K562 (cell line): Measurements from ENCODE around the gene SRMS. TPM values are rescaled to one million over a fixed set of nuclear protein-coding genes. Genes with fewer than 3 reads are reported as not detected.

ENCODE experiments used
- ATAC-seq: fragments of 200-7000 bp; cut with Tn5 transposase; 3 replicates; pipeline ENCODE4 v1.9.1; 2020; ENCODE audit warnings: moderate library complexity
- BruUV-seq: library from RNA; stranded (reverse); fragments of 400-500 nt; replicated peaks from 2 replicates; lab custom pipeline; 2021; lab: Mats Ljungman, UMichigan
- CTCF ChIA-PET: fragments of 300-600 bp; formaldehyde crosslinking; extraction: SDS; loops from one replicate; lab custom pipeline; 2021; ENCODE audit warnings: low intra/inter-chr PET ratio; lab: Yijun Ruan, JAX
- POLR2A ChIA-PET: fragments of 300-600, 350-650 bp; sonication (Branson Sonifier 250); formaldehyde crosslinking; extraction: SDS; loops from one replicate; lab custom pipeline; 2021; ENCODE audit warnings: antibody characterized with exemption, inconsistent platforms; lab: Yijun Ruan, JAX
- DNase-seq, 4 experiments: peaks; one replicate each; pipeline versions ENCODE4 v3.0.0 to v3.0.0-alpha.2; 2011 to 2018; ENCODE audit warnings: low spot score in 3 of 4, mixed read lengths in 3 of 4; ENCODE audit errors: extremely low read depth in 1 of 4
- FAIRE-seq: peaks from 2 replicates; lab custom pipeline; 2011; peaks lifted over from hg19 to GRCh38; lab: Jason Lieb, UNC
- H2AFZ ChIP-seq: 2 replicates; pipeline ENCODE4 v1.6.0; 2011; ENCODE audit warnings: low read depth, low read length, control low read depth, inconsistent platforms
- H3K27ac ChIP-seq: fragments of 200-600 bp; 3 replicates; pipeline ENCODE4 v1.8.0; 2011; ENCODE audit warnings: low read depth, mild to moderate bottlenecking, control low read depth, inconsistent platforms, low read length, moderate library complexity, mixed read lengths; ENCODE audit errors: extremely low read depth
- H3K27me3 ChIP-seq, 2 experiments: fragments of 300-600 bp in 1 of 2; 2 replicates in 1 of 2; 3 replicates in 1 of 2; pipeline versions ENCODE4 v1.6.0 to v1.8.0; 2011; ENCODE audit warnings: inconsistent platforms in 2 of 2, low read length in 2 of 2, mild to moderate bottlenecking in 1 of 2, mixed read lengths in 1 of 2, moderate library complexity in 1 of 2; ENCODE audit not compliant: control insufficient read depth in 2 of 2, insufficient read depth in 2 of 2
- H3K36me3 ChIP-seq: fragments of 300-600 bp; 3 replicates; pipeline ENCODE4 v1.8.0; 2011; ENCODE audit warnings: mild to moderate bottlenecking, low read length, inconsistent platforms; ENCODE audit not compliant: control insufficient read depth, insufficient read depth
- H3K4me1 ChIP-seq, 2 experiments: fragments of 200-600 bp in 1 of 2; replicated peaks in 1 of 2; 2 replicates in 1 of 2; 3 replicates in 1 of 2; pipeline versions ENCODE4 v1.5.1 to v1.8.0; 2011; ENCODE audit warnings: inconsistent platforms in 2 of 2, low read length in 2 of 2, mild to moderate bottlenecking in 1 of 2, mixed read lengths in 1 of 2, moderate library complexity in 1 of 2; ENCODE audit not compliant: control insufficient read depth in 2 of 2, insufficient read depth in 2 of 2
- H3K4me2 ChIP-seq: 2 replicates; pipeline ENCODE4 v1.6.1; 2011; ENCODE audit warnings: low read length, control low read depth, inconsistent platforms, mixed read lengths; ENCODE audit not compliant: insufficient read depth
- H3K4me3 ChIP-seq: fragments of 200-600 bp; sonication (generic), shearing (Covaris generic); 2 replicates; pipeline ENCODE4 v1.5.1; 2016; ENCODE audit warnings: control low read depth, inconsistent platforms
- H3K79me2 ChIP-seq: fragments of 200-600 bp; 3 replicates; pipeline ENCODE4 v1.8.0; 2011; ENCODE audit warnings: low read length, inconsistent platforms; ENCODE audit not compliant: control insufficient read depth, insufficient read depth
- H3K9ac ChIP-seq, 2 experiments: 2 replicates each; pipeline versions ENCODE4 v1.6.0 to v1.6.1; 2011; ENCODE audit warnings: low read depth in 2 of 2, low read length in 2 of 2, control low read depth in 1 of 2, inconsistent platforms in 1 of 2, mild to moderate bottlenecking in 1 of 2, mixed read lengths in 1 of 2; ENCODE audit not compliant: insufficient read depth in 1 of 2
- H3K9me1 ChIP-seq: one replicate; pipeline ENCODE4 v1.6.0; 2011; ENCODE audit warnings: inconsistent platforms, mild to moderate bottlenecking, low read length, moderate library complexity; ENCODE audit not compliant: control insufficient read depth, insufficient read depth
- H3K9me3 ChIP-seq: replicated peaks from 2 replicates; pipeline ENCODE4 v1.5.1; 2011; ENCODE audit warnings: low read depth, low read length, inconsistent platforms; ENCODE audit not compliant: control insufficient read depth, insufficient read depth
- H4K20me1 ChIP-seq: replicated peaks from 2 replicates; pipeline ENCODE4 v1.6.1; 2011; ENCODE audit warnings: low read length, inconsistent platforms, mixed read lengths; ENCODE audit not compliant: control insufficient read depth, insufficient read depth
- COPS2 ChIP-seq: fragments of 450-650 bp; conservative IDR thresholded peaks from 2 replicates; pipeline ENCODE4 v1.6.1; 2016; ENCODE audit warnings: mild to moderate bottlenecking, moderate library complexity
- E2F3 ChIP-seq: fragments of 250-450 bp; sonication (Bioruptor Pico); IDR thresholded peaks from 2 replicates; pipeline ENCODE4 v1.4.0; 2020; ENCODE audit warnings: mild to moderate bottlenecking
- ETS2 ChIP-seq: IDR thresholded peaks from 2 replicates; pipeline ENCODE4 v1.6.1; 2016; ENCODE audit warnings: borderline replicate concordance, missing genetic modification characterization, mild to moderate bottlenecking, moderate library complexity, missing compliant biosample characterization; ENCODE audit not compliant: poor library complexity, severe bottlenecking
- NFRKB ChIP-seq: fragments of 450-650 bp; IDR thresholded peaks from 2 replicates; pipeline ENCODE4 v1.6.1; 2016; ENCODE audit warnings: low read depth
- PYGO2 ChIP-seq: fragments of 450-650 bp; IDR thresholded peaks from 2 replicates; pipeline ENCODE4 v1.6.1; 2016; ENCODE audit warnings: mild to moderate bottlenecking, missing genetic modification characterization, moderate library complexity, missing compliant biosample characterization
- SLC30A9 ChIP-seq: fragments of 250-450 bp; sonication (Bioruptor Pico); IDR thresholded peaks from 2 replicates; pipeline ENCODE4 v1.8.0; 2022; ENCODE audit warnings: mild to moderate bottlenecking, moderate library complexity
- ZFP30 ChIP-seq: fragments of 250-450 bp; sonication (Bioruptor Pico); IDR thresholded peaks from 2 replicates; pipeline ENCODE4 v1.8.0; 2022; ENCODE audit warnings: moderate library complexity, mild to moderate bottlenecking, inconsistent platforms, borderline replicate concordance
- ZFP36 ChIP-seq: fragments of 150-350 bp; IDR thresholded peaks from 2 replicates; pipeline ENCODE4 v1.6.1; 2018; ENCODE audit warnings: low read length, low read depth; ENCODE audit not compliant: partially characterized antibody
- ZKSCAN8 ChIP-seq: fragments of 200-800 bp; sonication (Bioruptor generic); IDR thresholded peaks from 2 replicates; pipeline ENCODE4 v1.6.1; 2016; ENCODE audit warnings: missing genetic modification characterization, missing compliant biosample characterization
- ZNF696 ChIP-seq: fragments of 250-450 bp; sonication (Bioruptor Pico); conservative IDR thresholded peaks from 2 replicates; pipeline ENCODE4 v1.4.0; 2020; ENCODE audit warnings: mild to moderate bottlenecking, moderate library complexity
- WGBS: fragments of 100-300 bp; shearing (Covaris generic); methylation state at CpG from one replicate; pipeline ENCODE4 v1.1.6; 2016; ENCODE audit warnings: low coverage, mixed read lengths; ENCODE audit not compliant: insufficient coverage; ENCODE audit errors: missing lambda C conversion rate; 5-methylcytosine and 5-hydroxymethylcytosine counted together
- in situ Hi-C: fragments of 300-500 bp; cut with MboI; formaldehyde crosslinking; loops from 4 replicates; pipeline ENCODE4 v1.15.0; 2018; ENCODE audit warnings: inconsistent platforms, mixed read lengths
- intact Hi-C: fragments of 100-400 bp; cut with micrococcal nuclease; formaldehyde crosslinking; loops from 2 replicates; pipeline ENCODE4 v1.14.2; 2022
- polyA plus RNA-seq, 8 experiments: library from polyadenylated mRNA; depleted of rRNA in 4 of 8; stranded (reverse) in 5 of 8; unstranded in 3 of 8; fragments of >200 nt; fragmentation: Nextera tagmentation in 2 of 8; fragmentation: Illumina TruSeq in 1 of 8; extraction: Ambion mirVana in 2 of 8; extraction: Trizol in 1 of 8; gene quantifications; 2 replicates each; pipeline versions ENCODE4 v1.2.1 to v1.2.3, GENCODE V29; 2011 to 2014; ENCODE audit warnings: inconsistent platforms in 1 of 8, missing spikeins in 1 of 8
- total RNA-seq, 7 experiments: library from RNA; depleted of rRNA in 6 of 7; stranded (reverse); fragments of >200 nt in 6 of 7; fragmentation: Illumina TruSeq in 2 of 7; extraction: Trizol in 2 of 7; gene quantifications; 2 replicates each; pipeline versions ENCODE4 v1.2.1 to v1.2.3, GENCODE V29; 2011 to 2021; ENCODE audit warnings: low replicate concordance in 1 of 7
- TF ChIP-seq, protein P1 (sequence below), 2 experiments: fragments of 450-650 bp in 1 of 2; sonication (generic) in 1 of 2; formaldehyde crosslinking in 1 of 2; IDR thresholded peaks; 2 replicates each; pipeline versions ENCODE4 v1.7.1 to v1.9.0; 2016 to 2022; ENCODE audit warnings: inconsistent platforms in 1 of 2, mild to moderate bottlenecking in 1 of 2, missing genetic modification reagents in 1 of 2
- TF ChIP-seq, protein P2 (sequence below): sonication (generic); formaldehyde crosslinking; IDR thresholded peaks from 2 replicates; pipeline ENCODE4 v1.8.1; 2023; ENCODE audit warnings: mild to moderate bottlenecking, missing genetic modification reagents

The SRMS gene
- total and polyA plus RNA-seq, 9 of the 15 experiments (the other 6 are each of a cell fraction or from before 2014, with no cell fraction given), result 0.07 TPM; not detected in 8

DNA sequence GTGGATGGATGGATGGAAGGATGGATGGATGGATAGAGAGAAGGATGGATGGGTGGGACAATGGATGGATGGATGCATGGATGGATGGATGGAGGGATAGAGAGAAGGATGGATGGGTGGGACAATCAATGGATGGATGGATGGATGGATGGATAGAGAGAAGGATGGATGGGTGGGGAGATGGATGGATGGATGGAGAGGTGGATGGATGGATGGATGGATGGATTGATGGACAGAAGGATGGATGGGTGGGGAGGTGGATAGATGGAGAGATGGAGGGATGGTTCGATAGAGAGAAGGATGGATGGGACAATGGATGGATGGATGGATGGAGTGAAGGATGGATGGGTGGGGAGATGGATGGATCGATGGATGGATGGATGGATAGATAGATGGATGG is 55.0 kb downstream of the SRMS start:
- ChIA-PET POLR2A (no interaction called here), CTCF (no interaction called here)
- Histone ChIP-seq H3K9me1 (no peaks in the 10 kb centered on the region), H3K79me2 (no peaks in the 10 kb centered on the region), H3K27ac (no peak overlapping the region), H2AFZ (no peak overlapping the region), H3K9me3 (no peaks in the 10 kb centered on the region), H3K4me1 (peaks cover 0 to 48% of the 10 kb centered on the region in 2 experiments; a peak in 3 of 5 replicates), H3K4me2 (no peak overlapping the region), H4K20me1 (peaks cover 12% of the 10 kb centered on the region), H3K36me3 (no peaks in the 10 kb centered on the region), H3K9ac (no peak overlapping the region), H3K27me3 (no peaks in the 10 kb centered on the region), H3K4me3 (no peak overlapping the region)
- BruUV-seq, result no TSS peak
- in situ Hi-C loops (no loop called here), intact Hi-C loops (no loop called here)
- FAIRE-seq, result peak; percentile 42
- WGBS, result 21% methylated on average over 2 of the region's 2 CpGs
- DNase-seq, result no peak
- ATAC-seq, result no peak
- TF ChIP-seq, protein P1, sequence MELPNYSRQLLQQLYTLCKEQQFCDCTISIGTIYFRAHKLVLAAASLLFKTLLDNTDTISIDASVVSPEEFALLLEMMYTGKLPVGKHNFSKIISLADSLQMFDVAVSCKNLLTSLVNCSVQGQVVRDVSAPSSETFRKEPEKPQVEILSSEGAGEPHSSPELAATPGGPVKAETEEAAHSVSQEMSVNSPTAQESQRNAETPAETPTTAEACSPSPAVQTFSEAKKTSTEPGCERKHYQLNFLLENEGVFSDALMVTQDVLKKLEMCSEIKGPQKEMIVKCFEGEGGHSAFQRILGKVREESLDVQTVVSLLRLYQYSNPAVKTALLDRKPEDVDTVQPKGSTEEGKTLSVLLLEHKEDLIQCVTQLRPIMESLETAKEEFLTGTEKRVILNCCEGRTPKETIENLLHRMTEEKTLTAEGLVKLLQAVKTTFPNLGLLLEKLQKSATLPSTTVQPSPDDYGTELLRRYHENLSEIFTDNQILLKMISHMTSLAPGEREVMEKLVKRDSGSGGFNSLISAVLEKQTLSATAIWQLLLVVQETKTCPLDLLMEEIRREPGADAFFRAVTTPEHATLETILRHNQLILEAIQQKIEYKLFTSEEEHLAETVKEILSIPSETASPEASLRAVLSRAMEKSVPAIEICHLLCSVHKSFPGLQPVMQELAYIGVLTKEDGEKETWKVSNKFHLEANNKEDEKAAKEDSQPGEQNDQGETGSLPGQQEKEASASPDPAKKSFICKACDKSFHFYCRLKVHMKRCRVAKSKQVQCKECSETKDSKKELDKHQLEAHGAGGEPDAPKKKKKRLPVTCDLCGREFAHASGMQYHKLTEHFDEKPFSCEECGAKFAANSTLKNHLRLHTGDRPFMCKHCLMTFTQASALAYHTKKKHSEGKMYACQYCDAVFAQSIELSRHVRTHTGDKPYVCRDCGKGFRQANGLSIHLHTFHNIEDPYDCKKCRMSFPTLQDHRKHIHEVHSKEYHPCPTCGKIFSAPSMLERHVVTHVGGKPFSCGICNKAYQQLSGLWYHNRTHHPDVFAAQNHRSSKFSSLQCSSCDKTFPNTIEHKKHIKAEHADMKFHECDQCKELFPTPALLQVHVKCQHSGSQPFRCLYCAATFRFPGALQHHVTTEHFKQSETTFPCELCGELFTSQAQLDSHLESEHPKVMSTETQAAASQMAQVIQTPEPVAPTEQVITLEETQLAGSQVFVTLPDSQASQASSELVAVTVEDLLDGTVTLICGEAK (IDR thresholded peaks at IDR 0.05), result no peak
- TF ChIP-seq, protein P1 (CRISPR knock-in tag; IDR thresholded peaks at IDR 0.05), result no peak
- TF ChIP-seq, protein P2, sequence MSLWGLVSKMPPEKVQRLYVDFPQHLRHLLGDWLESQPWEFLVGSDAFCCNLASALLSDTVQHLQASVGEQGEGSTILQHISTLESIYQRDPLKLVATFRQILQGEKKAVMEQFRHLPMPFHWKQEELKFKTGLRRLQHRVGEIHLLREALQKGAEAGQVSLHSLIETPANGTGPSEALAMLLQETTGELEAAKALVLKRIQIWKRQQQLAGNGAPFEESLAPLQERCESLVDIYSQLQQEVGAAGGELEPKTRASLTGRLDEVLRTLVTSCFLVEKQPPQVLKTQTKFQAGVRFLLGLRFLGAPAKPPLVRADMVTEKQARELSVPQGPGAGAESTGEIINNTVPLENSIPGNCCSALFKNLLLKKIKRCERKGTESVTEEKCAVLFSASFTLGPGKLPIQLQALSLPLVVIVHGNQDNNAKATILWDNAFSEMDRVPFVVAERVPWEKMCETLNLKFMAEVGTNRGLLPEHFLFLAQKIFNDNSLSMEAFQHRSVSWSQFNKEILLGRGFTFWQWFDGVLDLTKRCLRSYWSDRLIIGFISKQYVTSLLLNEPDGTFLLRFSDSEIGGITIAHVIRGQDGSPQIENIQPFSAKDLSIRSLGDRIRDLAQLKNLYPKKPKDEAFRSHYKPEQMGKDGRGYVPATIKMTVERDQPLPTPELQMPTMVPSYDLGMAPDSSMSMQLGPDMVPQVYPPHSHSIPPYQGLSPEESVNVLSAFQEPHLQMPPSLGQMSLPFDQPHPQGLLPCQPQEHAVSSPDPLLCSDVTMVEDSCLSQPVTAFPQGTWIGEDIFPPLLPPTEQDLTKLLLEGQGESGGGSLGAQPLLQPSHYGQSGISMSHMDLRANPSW (CRISPR knock-in tag), result no peak
- TF ChIP-seq ZKSCAN8 (CRISPR knock-in tag) (no peak), E2F3 (CRISPR knock-in tag) (no peak), SLC30A9 (no peak), ZFP30 (CRISPR knock-in tag) (no peak), ETS2 (no peak), NFRKB (no peak), ZFP36 (no peak), ZNF696 (CRISPR knock-in tag) (no peak), COPS2 (no peak), PYGO2 (tag) (no peak)
